ENCODE data around the gene FUT6.
"Not testable (repeated sequence)": the region's sequence is repeated elsewhere in the genome, so short reads cannot be mapped to it uniquely, and the experiment has no call there.

GRCh38 chr19:5854121-5854520, 14.6 kb upstream of the FUT6 start:
- TF ChIP-seq POLR2A, CTCF (IDR thresholded peaks at IDR 0.05): not testable (repeated sequence)

All from thyroid gland (tissue), 4 donors.